A549 treated with AZD9567 at 1 μM for 4 hours (cell line): Measurements from ENCODE around the gene RPS16. TPM values are rescaled to one million over a fixed set of nuclear protein-coding genes. Genes with fewer than 3 reads are reported as not detected.

Experiments used
- total RNA-seq: library from RNA; stranded (reverse); fragments of 200-300 nt; extraction: Qiagen RNA extraction; gene quantifications from 5 replicates; pipeline ENCODE4 v1.2.3, GENCODE V29; 2022; ENCODE audit not compliant: insufficient read depth

The RPS16 gene
- total RNA-seq = 5,938 to 7,845 TPM (median 7,337 TPM) in 5 replicates

GRCh38 chr19:39435499-39436349, at the start of gene RPS16:
TSS of gene RPS16 (minus strand) at chr19:39435949. CDS start at chr19:39435895, 54 bp downstream.

GRCh38 chr19:39480337-39481228, 44.8 kb upstream of the RPS16 start, which contains the start of gene TIMM50:
TSS of gene TIMM50 (plus strand) at chr19:39480838. CDS start at chr19:39480854, 16 bp downstream.

GRCh38 chr19:39445196-39446111, 9.7 kb upstream of the RPS16 start, which contains the start of gene SUPT5H:
TSS of gene SUPT5H (plus strand) at chr19:39445582. CDS start at chr19:39445891, 309 bp downstream.

GRCh38 chr19:39412100-39412866, 23.5 kb downstream of the RPS16 start, which contains the start of gene PLEKHG2:
TSS of gene PLEKHG2 (plus strand) at chr19:39412669. CDS start at chr19:39414087, 1,418 bp downstream.

GRCh38 chr19:39406656-39407409, 28.9 kb downstream of the RPS16 start, which contains the start of gene ZFP36:
TSS of gene ZFP36 (plus strand) at chr19:39406847. CDS start at chr19:39406905, 58 bp downstream.

GRCh38 chr19:39390751-39391437, 44.9 kb downstream of the RPS16 start, which contains the start of the genes MED29 and PAF1:
TSS of gene MED29 (plus strand) at chr19:39391378. CDS start at chr19:39391423, 45 bp downstream.
TSS of gene PAF1 (minus strand) at chr19:39391106. CDS start at chr19:39390864, 242 bp downstream.

Other genes starting within 250 kb of the RPS16 start
- 1.3 to 2.1 TPM (median 1.4 TPM) in 5 replicates for gene NCCRP1, start 239.0 kb downstream of the RPS16 start, total RNA-seq
- not detected in 5 replicates for gene SYCN, start 231.7 kb downstream of the RPS16 start, total RNA-seq
- not detected in 5 replicates for gene IFNL3, start 190.9 kb downstream of the RPS16 start, total RNA-seq
- gene IFNL4, start 187.1 kb downstream of the RPS16 start, total RNA-seq = 0.06 TPM in 1 of 5 replicates, not detected in the others
- gene IFNL2, start 167.6 kb downstream of the RPS16 start, total RNA-seq = not detected in 5 replicates
- gene IFNL1, start 139.5 kb downstream of the RPS16 start, total RNA-seq = 0.13 to 0.16 TPM in 2 of 5 replicates, not detected in the others
- gene LRFN1, start 115.1 kb downstream of the RPS16 start, total RNA-seq = 5.9 to 10.7 TPM (median 8.9 TPM) in 5 replicates
- gene GMFG, start 99.9 kb downstream of the RPS16 start, total RNA-seq = 0.45 to 0.82 TPM (median 0.62 TPM) in 3 of 5 replicates, not detected in the others
- 115 to 174 TPM (median 166 TPM) in 5 replicates for gene SAMD4B, start 93.5 kb downstream of the RPS16 start, total RNA-seq
- gene PAF1, start 44.8 kb downstream of the RPS16 start, total RNA-seq = 72.0 to 80.3 TPM (median 72.6 TPM) in 5 replicates
- gene MED29, start 44.6 kb downstream of the RPS16 start, total RNA-seq = 73.8 to 80.0 TPM (median 75.8 TPM) in 5 replicates
- gene ZFP36, start 29.1 kb downstream of the RPS16 start, total RNA-seq = 166 to 245 TPM (median 209 TPM) in 5 replicates
- gene PLEKHG2, start 23.3 kb downstream of the RPS16 start, total RNA-seq = 49.0 to 86.4 TPM (median 78.5 TPM) in 5 replicates
- gene SUPT5H, start 9.6 kb upstream of the RPS16 start, total RNA-seq = 143 to 205 TPM (median 186 TPM) in 5 replicates
- 179 to 235 TPM (median 217 TPM) in 5 replicates for gene TIMM50, start 44.9 kb upstream of the RPS16 start, total RNA-seq
- gene DLL3, start 63.0 kb upstream of the RPS16 start, total RNA-seq = 3.6 to 11.6 TPM (median 10.2 TPM) in 5 replicates
- gene SELENOV, start 79.2 kb upstream of the RPS16 start, total RNA-seq = not detected in 5 replicates
- gene EID2B, start 96.9 kb upstream of the RPS16 start, total RNA-seq = 8.2 to 12.8 TPM (median 8.7 TPM) in 5 replicates
- 32.5 to 48.7 TPM (median 45.4 TPM) in 5 replicates for gene EID2, start 104.2 kb upstream of the RPS16 start, total RNA-seq
- not detected in 5 replicates for gene LGALS13, start 166.6 kb upstream of the RPS16 start, total RNA-seq
- not detected in 5 replicates for gene LGALS16, start 220.0 kb upstream of the RPS16 start, total RNA-seq